Cardiac ventricle fibroblast (primary cell): ENCODE measurements around the gene C4orf36. TPM values are rescaled to one million over a fixed set of nuclear protein-coding genes. Genes with fewer than 3 reads are reported as not detected.

ENCODE experiments used
- total RNA-seq: library from RNA; depleted of rRNA; stranded (reverse); fragments of >200 nt; gene quantifications from 2 replicates; pipeline ENCODE4 v1.2.3, GENCODE V29; 2015

The C4orf36 gene, protein sequence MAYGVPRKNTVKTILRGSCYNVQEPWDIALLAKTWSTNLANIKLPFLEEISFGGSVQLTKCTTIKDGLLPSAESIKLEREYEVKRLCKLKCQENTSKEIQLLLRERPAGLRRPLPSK
- not detected in 2 replicates for total RNA-seq

DNA sequence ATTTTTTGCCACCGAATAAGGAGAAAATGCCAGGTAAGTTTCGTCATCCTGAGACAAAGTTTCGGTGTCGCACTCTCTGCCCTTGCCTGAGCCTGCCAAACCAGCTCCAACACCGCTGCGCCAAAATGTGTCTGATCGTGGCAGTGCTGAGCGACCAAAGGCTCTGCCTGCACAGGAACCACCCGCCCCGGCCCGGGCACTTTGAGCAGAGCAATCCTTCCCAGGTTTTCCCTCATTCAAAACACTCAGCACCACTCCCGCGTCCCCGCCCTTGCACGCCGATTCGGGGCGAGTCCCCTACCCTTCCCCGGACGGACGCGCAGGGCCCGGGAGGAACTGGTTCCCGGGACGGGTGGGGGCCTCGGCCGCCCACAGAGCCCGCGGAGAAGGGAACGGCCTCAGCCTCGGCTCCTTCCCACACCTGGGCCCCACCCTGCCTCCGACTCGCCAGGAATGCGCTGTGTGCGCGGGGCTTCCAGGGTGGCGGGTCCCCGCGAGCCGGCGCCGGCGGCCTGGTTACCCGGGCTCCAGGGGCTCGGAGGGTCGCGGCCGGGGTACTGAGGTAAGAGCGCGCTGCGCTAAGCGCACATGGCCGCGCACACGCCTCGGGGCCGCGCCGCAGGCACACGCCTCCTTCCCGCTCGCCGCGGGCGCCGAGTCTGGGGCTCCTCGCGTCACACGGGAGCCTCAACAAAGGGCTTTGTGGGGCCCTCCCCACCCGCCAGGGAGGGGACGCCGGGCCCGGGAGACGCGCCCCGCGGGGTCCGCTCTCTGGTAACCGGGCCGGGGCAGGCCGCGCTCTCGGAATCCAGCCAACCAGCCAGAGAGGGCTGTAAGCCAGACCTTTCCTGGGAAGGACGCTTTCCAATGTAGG is at the start of gene C4orf36:
Gene C4orf36 (minus strand): TSS at position 661 of the 874 bp plus-strand sequence. CDS start 902 bp downstream, outside the sequence.

DNA sequence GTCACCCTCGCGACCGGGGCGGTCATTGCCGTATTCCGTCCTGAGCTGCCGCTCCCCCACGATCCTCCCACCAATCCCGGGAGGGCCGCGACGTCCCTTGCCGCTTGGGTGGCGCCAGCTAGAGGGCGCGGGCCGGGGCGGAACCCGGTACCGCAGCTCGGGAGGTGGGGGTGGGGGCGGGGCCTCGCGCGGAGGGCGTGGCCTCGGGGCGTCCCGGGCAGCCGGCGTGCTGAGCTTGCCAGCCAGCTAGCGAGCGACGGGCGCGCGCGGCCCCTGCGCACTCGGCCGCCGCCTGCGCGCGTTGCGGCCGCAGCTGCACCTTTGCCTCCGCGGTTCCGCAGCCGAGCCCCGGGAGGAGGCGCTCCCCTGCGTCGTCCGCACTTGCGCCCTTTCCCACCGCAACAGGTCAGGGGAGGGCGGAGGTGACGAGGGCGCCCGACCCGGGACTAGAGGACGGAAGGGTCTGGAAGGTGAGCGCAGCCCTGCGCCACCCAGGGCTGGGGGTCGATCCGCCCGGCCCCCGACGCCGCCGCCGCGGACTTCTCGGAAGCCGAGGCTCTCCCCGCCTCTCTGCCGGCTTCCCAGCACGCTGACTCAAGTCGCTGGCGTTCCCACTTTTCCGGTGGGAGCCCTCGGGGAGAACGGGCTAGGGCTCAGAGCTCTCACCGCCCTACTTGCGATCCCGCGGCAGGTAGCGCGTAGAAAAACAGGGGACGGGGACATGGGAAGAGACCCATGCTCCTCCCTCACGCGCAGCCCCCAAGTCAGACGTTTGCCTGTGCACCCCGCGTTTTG is 42.7 kb upstream of the C4orf36 start, which contains the start of gene AFF1:
Gene AFF1 (plus strand): TSS at position 241 of the 795 bp plus-strand sequence. CDS start 13,523 bp downstream, outside the sequence.

DNA sequence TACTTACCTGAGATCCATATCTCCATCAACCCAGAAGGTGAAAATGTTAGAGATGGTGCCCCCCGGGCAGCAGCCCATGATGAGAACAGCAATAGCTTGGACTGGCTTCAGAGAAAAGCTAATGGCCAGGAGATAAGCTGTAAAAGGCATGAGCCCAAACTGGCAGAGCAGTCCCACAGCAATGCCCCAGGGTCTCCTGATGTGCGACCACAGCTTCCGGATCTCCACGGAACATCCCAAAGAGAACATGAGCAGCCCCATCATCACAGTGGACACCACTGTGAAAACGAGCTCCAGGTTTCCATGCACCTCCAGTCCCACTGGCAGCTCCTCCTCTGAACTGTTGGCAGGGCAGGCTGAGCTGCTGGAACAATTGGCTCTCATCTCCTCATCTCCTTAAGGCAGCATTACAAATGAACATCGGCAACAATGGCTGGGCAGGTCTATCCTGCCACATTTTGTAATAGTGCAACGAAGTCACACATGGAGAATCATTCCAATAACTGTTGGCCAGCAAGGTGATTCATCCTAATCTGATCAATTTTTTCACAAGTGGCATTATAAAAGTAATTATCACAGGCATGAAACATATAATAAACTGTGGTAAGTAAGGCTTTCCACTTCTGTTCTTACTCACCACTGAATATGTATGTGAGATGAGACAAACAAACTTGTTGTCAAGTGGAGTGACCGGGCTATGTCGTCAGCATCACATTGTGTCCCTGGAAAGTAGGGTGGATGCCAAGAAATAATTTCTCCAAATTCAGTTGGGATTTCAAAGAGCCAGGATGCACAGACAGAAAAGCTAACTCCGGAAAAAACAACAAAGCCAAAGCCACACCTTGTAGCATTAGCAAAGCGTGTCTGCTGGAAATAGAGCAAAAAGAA is 43.2 kb downstream of the C4orf36 start, which contains the start of gene SLC10A6:
Gene SLC10A6 (minus strand): TSS at position 653 of the 888 bp plus-strand sequence. CDS start 269 bp downstream, at position 384.

Other genes with a start within 250 kb of the C4orf36 start
- not detected in 2 replicates for gene SLC10A6, start 43.0 kb downstream of the C4orf36 start, total RNA-seq
- 21.6 and 26.1 TPM in 2 replicates for gene AFF1, start 42.6 kb upstream of the C4orf36 start, total RNA-seq